Measurements from ENCODE around the gene PCDHGA8. TPM values are rescaled to one million over a fixed set of nuclear protein-coding genes. Genes with fewer than 3 reads are reported as not detected.
"Not testable (repeated sequence)": the region's sequence is repeated elsewhere in the genome, so short reads cannot be mapped to it uniquely, and the experiment has no call there.

Gene PCDHGA8
- total RNA-seq, 1 donor from 2014 or later = 1.5 TPM

DNA sequence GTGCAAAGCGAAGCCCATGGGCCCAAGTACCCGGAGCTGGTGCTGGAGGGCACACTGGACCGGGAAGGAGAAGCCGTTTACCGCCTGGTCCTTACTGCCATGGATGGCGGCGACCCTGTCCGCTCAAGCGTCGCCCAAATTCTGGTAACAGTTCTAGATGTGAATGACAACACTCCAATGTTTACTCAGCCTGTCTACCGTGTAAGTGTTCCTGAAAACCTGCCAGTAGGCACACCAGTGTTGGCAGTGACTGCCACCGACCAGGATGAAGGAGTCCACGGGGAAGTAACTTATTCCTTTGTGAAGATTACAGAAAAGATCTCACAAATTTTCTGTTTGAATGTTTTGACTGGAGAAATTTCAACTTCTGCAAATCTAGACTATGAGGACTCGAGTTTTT lies 17.8 kb upstream of the PCDHGA8 start:
- no peaks in the 10 kb centered on the region for H3K4me1 ChIP-seq
- no peak overlapping the region for H3K27ac ChIP-seq
- no peak for DNase-seq
- intact Hi-C loops (cut with DNase I) = no loop called here
- TF ChIP-seq, protein P1, sequence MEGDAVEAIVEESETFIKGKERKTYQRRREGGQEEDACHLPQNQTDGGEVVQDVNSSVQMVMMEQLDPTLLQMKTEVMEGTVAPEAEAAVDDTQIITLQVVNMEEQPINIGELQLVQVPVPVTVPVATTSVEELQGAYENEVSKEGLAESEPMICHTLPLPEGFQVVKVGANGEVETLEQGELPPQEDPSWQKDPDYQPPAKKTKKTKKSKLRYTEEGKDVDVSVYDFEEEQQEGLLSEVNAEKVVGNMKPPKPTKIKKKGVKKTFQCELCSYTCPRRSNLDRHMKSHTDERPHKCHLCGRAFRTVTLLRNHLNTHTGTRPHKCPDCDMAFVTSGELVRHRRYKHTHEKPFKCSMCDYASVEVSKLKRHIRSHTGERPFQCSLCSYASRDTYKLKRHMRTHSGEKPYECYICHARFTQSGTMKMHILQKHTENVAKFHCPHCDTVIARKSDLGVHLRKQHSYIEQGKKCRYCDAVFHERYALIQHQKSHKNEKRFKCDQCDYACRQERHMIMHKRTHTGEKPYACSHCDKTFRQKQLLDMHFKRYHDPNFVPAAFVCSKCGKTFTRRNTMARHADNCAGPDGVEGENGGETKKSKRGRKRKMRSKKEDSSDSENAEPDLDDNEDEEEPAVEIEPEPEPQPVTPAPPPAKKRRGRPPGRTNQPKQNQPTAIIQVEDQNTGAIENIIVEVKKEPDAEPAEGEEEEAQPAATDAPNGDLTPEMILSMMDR (IDR thresholded peaks at IDR 0.05) = no peak
- peaks cover 22% of the 10 kb centered on the region for H3K27me3 ChIP-seq (ENCODE audit: low read depth)
- H3K36me3 ChIP-seq = no peaks in the 10 kb centered on the region
- no peak for ATAC-seq
- H3K9me3 ChIP-seq = peaks cover 74% of the 10 kb centered on the region
- H3K4me3 ChIP-seq = no peak overlapping the region

DNA sequence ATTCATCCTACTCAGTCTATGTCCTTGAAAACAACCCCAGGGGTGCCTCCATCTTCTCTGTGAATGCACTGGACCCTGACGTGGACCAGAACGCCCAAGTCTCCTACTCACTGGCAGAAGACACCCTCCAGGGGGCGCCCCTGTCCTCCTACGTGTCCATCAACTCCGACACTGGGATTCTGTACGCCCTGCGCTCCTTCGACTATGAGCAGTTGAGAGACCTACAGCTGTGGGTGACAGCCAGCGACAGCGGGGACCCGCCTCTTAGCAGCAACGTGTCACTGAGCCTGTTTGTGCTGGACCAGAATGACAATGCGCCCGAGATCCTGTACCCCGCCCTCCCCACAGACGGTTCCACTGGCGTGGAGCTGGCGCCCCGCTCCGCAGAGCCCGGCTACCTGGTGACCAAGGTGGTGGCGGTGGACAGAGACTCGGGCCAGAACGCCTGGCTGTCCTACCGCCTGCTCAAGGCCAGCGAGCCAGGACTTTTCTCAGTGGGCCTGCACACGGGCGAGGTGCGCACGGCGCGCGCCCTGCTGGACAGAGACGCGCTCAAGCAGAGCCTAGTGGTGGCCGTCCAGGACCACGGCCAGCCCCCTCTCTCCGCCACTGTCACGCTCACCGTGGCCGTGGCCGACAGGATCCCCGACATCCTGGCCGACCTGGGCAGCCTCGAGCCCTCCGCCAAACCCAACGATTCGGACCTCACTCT lies 16.8 kb upstream of the PCDHGA8 start:
- H3K4me1 ChIP-seq; H3K36me3 ChIP-seq; ATAC-seq; DNase-seq; H3K4me3 ChIP-seq; H3K27ac ChIP-seq; intact Hi-C loops (cut with DNase I): not testable (repeated sequence)
- peaks cover 73% of the 10 kb centered on the region for H3K9me3 ChIP-seq
- peaks cover 16% of the 10 kb centered on the region for H3K27me3 ChIP-seq (ENCODE audit: low read depth)

DNA sequence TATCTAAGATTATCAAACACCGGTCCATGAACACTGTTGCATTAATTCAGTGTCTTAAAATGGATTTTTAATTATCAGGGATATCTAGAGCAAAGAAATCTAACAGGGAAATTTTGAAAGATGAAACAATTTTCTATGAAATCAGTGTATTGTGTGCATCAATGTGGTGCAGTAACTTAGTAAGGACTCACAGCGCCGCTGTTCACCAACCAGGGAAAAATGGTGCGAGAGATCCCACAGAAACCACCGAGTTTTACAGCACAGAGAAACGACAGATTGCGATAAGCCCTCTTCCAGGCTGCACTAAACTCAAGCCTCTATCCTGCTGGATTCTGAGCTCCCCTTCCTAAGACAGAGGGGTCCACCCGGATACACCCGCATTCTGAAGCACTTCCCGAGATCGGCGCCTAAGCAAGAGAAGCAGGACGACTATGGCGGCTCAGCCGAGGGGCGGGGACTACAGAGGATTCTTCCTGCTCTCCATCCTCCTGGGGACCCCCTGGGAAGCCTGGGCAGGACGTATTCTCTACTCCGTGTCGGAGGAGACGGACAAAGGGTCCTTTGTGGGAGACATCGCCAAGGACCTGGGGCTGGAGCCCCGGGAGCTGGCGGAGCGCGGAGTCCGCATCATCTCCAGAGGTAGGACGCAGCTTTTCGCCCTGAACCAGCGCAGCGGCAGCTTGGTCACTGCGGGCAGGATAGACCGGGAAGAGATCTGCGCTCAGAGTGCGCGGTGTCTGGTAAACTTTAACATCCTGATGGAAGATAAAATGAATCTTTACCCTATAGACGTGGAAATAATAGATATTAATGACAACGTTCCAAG lies 9.8 kb upstream of the PCDHGA8 start, which contains the start of gene PCDHGA7:
TSS of gene PCDHGA7 (plus strand) at position 274 of the 826 bp plus-strand sequence. CDS start at position 432, 158 bp downstream.
- Histone ChIP-seq H3K4me3 (peak within 1 kb of the TSS; percentile 18), H3K27ac (no peak within 1 kb of the TSS), H3K36me3 (no peaks in the 10 kb centered on the region), H3K9me3 (peaks cover 83% of the 10 kb centered on the region), H3K27me3 (ENCODE audit: low read depth) (peaks cover 7% of the 10 kb centered on the region), H3K4me1 (no peaks in the 10 kb centered on the region)
- TF ChIP-seq, protein P1 (IDR thresholded peaks at IDR 0.05) = no peak
- no peak for DNase-seq
- intact Hi-C loops (cut with DNase I) = no loop called here
- no peak for ATAC-seq

- intact Hi-C loops (cut with DNase I) = no loop called here
- no peak for ATAC-seq
- Histone ChIP-seq H3K9me3 (peaks cover 79% of the 10 kb centered on the region), H3K4me3 (no peak overlapping the region), H3K27ac (no peak overlapping the region), H3K36me3 (no peaks in the 10 kb centered on the region), H3K4me1 (no peaks in the 10 kb centered on the region), H3K27me3 (ENCODE audit: low read depth) (peaks cover 7% of the 10 kb centered on the region)
- DNase-seq = no peak
- TF ChIP-seq, protein P1 (IDR thresholded peaks at IDR 0.05) = no peak
These were observed 9.1 kb upstream of the PCDHGA8 start for GRCh38 chr5:141383345-141383744.

DNA sequence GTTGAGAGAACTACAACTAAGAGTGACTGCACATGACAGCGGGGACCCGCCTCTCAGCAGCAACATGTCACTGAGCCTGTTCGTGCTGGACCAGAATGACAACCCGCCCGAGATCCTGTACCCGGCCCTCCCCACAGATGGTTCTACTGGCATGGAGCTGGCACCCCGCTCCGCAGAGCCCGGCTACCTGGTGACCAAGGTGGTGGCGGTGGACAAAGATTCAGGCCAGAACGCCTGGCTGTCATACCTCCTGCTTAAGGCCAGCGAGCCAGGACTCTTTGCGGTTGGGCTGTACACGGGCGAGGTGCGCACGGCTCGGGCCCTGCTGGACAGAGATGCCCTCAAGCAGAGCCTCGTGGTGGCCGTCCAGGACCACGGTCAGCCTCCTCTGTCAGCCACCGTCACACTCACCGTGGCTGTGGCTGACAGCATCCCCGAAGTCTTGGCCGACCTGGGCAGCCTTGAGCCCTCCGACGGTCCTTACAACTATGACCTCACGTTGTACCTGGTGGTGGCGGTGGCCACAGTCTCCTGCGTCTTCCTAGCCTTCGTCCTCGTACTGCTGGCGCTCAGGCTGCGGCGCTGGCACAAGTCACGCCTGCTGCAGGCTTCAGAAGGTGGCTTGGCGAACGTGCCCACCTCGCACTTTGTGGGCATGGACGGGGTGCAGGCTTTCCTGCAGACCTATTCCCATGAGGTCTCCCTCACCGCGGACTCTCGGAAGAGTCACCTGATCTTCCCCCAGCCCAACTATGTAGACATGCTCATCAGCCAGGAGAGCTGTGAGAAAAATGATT lies 7.8 kb upstream of the PCDHGA8 start:
- peaks cover 86% of the 10 kb centered on the region for H3K9me3 ChIP-seq
- DNase-seq = no peak
- TF ChIP-seq, protein P1 (IDR thresholded peaks at IDR 0.05) = no peak
- no peak overlapping the region for H3K4me3 ChIP-seq
- ATAC-seq = no peak
- intact Hi-C loops (cut with DNase I) = no loop called here
- H3K27me3 ChIP-seq (ENCODE audit: low read depth) = peaks cover 10% of the 10 kb centered on the region
- no peaks in the 10 kb centered on the region for H3K36me3 ChIP-seq
- H3K27ac ChIP-seq = no peak overlapping the region
- H3K4me1 ChIP-seq = no peaks in the 10 kb centered on the region
